Transverse colon (tissue), 4 donors: ENCODE measurements around the gene C22orf31. TPM values are rescaled to one million over a fixed set of nuclear protein-coding genes. Genes with fewer than 3 reads are reported as not detected.

Source experiments
- DNase-seq: peaks from one replicate; pipeline ENCODE4 v3.0.0-alpha.2; 2019
- H3K27ac ChIP-seq, 4 donors: fragments of 200-600 bp; sonication (generic); 2 replicates each; pipeline ENCODE4 v1.5.1; 2016 to 2018; ENCODE audit warnings: inconsistent platforms in 4 of 4
- H3K27me3 ChIP-seq: fragments of 200-600 bp; sonication (generic); 2 replicates; pipeline ENCODE4 v1.5.1; 2017; ENCODE audit warnings: inconsistent platforms
- H3K36me3 ChIP-seq, 4 donors: fragments of 200-600 bp; sonication (generic); 2 replicates each; pipeline ENCODE4 v1.5.1; 2017 to 2019; ENCODE audit warnings: inconsistent platforms in 4 of 4
- H3K4me1 ChIP-seq, 4 donors: fragments of 200-600 bp; sonication (generic); 2 replicates each; pipeline ENCODE4 v1.5.1; 2017 to 2020; ENCODE audit warnings: inconsistent platforms in 4 of 4
- H3K4me3 ChIP-seq, 4 donors: fragments of 200-600 bp; sonication (generic); 1 replicate in 1 of 4; 2 replicates in 3 of 4; pipeline versions ENCODE4 v1.5.1 to v1.6.1; 2017 to 2019; ENCODE audit warnings: inconsistent platforms in 4 of 4
- H3K9me3 ChIP-seq, 2 donors: fragments of 200-600 bp; sonication (generic); 2 replicates each; pipeline ENCODE4 v1.5.1; 2017 to 2019; ENCODE audit warnings: inconsistent platforms in 2 of 2
- EP300 ChIP-seq: sonication (generic); formaldehyde crosslinking; IDR thresholded peaks from one replicate; pipeline ENCODE4 v1.6.1; 2017; ENCODE audit warnings: antibody characterized with exemption, low read depth
- POLR2A ChIP-seq: fragments of 450-650 bp; IDR thresholded peaks from one replicate; pipeline ENCODE4 v1.6.1; 2016; ENCODE audit warnings: antibody characterized with exemption, mild to moderate bottlenecking, moderate library complexity
- POLR2AphosphoS5 ChIP-seq, 3 donors: sonication (generic); formaldehyde crosslinking; IDR thresholded peaks; one replicate each; pipeline ENCODE4 v1.6.1; 2016; ENCODE audit warnings: antibody characterized with exemption in 3 of 3
- WGBS, 2 donors: methylation state at CpG; one replicate each; pipeline ENCODE4 v1.1.5; 2018; ENCODE audit warnings: low coverage in 1 of 2; 5-methylcytosine and 5-hydroxymethylcytosine counted together
- in situ Hi-C, 4 donors: fragments of 200-750 bp; cut with MboI; loops; one replicate each; pipeline versions ENCODE4 v1.15.0 to v1.15.1; 2017; ENCODE audit warnings: low sequenced_read_pairs in 3 of 4, low pct_ligation_motif_present in 1 of 4, low pct_unique_long_range_greater_than_20kb in 1 of 4
- intact Hi-C: fragments of 100-400 bp; cut with DNase I; formaldehyde crosslinking; loops from one replicate; pipeline ENCODE4 v1.15.1; 2023; ENCODE audit warnings: low total_unique reads
- total RNA-seq, 4 donors: library from RNA; depleted of rRNA; stranded (reverse); fragments of >200 nt; gene quantifications; one replicate each; pipeline ENCODE4 v1.1.0, GENCODE V29; 2016
- TF ChIP-seq, protein P1 (sequence below), 5 experiments: fragments of 200-600 bp in 3 of 5; fragments of 450-650 bp in 2 of 5; sonication (generic) in 3 of 5; IDR thresholded peaks; 1 replicate in 2 of 5; 2 replicates in 3 of 5; pipeline ENCODE4 v1.5.1; 2016 to 2017; ENCODE audit warnings: antibody characterized with exemption in 5 of 5, inconsistent platforms in 3 of 5, mild to moderate bottlenecking in 2 of 5, moderate library complexity in 1 of 5

The C22orf31 gene
- total RNA-seq, 4 donors from 2014 or later: not detected

DNA sequence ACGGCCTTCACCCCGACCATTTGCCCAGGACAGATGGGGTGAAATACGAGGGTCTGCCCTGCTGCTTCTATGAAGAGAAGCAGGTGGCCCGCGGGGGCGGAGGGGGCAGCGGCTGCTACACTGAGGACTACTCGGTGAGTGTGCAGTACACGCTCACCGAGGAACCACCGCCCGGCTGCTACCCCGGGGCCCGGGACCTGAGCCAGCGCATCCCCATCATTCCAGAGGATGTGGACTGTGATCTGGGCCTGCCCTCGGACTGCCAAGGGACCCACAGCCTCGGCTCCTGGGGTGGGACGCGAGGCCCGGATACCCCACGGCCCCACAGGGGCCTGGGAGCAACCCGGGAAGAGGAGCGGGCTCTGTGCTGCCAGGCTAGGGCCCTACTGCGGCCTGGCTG, 11.2 kb downstream of the C22orf31 start:
- no peak for DNase-seq
- in situ Hi-C loops (no loop called here), intact Hi-C loops (no loop called here)
- 90% methylated on average over 20 of the region's 24 CpGs; no CpG with 5 or more reads in 1 of the 2 donors for WGBS, 2 donors
- no peaks in the 10 kb centered on the region for H3K4me1 ChIP-seq
- TF ChIP-seq EP300: no peak
- TF ChIP-seq, protein P1, sequence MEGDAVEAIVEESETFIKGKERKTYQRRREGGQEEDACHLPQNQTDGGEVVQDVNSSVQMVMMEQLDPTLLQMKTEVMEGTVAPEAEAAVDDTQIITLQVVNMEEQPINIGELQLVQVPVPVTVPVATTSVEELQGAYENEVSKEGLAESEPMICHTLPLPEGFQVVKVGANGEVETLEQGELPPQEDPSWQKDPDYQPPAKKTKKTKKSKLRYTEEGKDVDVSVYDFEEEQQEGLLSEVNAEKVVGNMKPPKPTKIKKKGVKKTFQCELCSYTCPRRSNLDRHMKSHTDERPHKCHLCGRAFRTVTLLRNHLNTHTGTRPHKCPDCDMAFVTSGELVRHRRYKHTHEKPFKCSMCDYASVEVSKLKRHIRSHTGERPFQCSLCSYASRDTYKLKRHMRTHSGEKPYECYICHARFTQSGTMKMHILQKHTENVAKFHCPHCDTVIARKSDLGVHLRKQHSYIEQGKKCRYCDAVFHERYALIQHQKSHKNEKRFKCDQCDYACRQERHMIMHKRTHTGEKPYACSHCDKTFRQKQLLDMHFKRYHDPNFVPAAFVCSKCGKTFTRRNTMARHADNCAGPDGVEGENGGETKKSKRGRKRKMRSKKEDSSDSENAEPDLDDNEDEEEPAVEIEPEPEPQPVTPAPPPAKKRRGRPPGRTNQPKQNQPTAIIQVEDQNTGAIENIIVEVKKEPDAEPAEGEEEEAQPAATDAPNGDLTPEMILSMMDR (IDR thresholded peaks at IDR 0.05): no peak
- TF ChIP-seq POLR2A: no peak
- TF ChIP-seq POLR2AphosphoS5 (IDR thresholded peaks at IDR 0.05): no peak
- no peaks in the 10 kb centered on the region for H3K36me3 ChIP-seq
- no peak overlapping the region for H3K4me3 ChIP-seq
- no peaks in the 10 kb centered on the region for H3K27me3 ChIP-seq
- H3K27ac ChIP-seq: no peak overlapping the region
- H3K9me3 ChIP-seq: no peaks in the 10 kb centered on the region

DNA sequence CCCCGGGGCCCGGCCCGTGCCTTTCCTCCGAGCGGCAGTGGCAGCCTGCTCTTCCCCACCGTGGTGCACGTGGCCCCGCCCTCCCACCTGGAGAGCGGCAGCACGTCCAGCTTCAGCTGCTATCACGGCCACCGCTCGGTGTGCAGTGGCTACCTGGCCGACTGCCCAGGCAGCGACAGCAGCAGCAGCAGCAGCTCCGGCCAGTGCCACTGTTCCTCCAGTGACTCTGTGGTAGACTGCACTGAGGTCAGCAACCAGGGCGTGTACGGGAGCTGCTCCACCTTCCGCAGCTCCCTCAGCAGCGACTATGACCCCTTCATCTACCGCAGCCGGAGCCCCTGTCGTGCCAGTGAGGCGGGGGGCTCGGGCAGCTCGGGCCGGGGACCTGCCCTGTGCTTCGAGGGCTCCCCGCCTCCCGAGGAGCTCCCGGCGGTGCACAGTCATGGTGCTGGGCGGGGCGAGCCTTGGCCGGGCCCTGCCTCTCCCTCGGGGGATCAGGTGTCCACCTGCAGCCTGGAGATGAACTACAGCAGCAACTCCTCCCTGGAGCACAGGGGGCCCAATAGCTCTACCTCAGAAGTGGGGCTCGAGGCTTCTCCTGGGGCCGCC, 11.9 kb downstream of the C22orf31 start:
- TF ChIP-seq EP300 (no peak), POLR2AphosphoS5 (IDR thresholded peaks at IDR 0.05) (no peak), POLR2A (no peak)
- TF ChIP-seq, protein P1 (IDR thresholded peaks at IDR 0.05): no peak
- no peak overlapping the region for H3K4me3 ChIP-seq
- no peaks in the 10 kb centered on the region for H3K27me3 ChIP-seq
- WGBS, 2 donors: 88 to 100% methylated on average over 1 to 24 of the region's 38 CpGs
- no peak for DNase-seq
- in situ Hi-C loops: loop anchor here (10.0 to 25.0 kb wide), 4 partner anchors 195 to 987 kb away; no protein-coding TSS in a partner anchor
- H3K36me3 ChIP-seq: no peaks in the 10 kb centered on the region
- no peaks in the 10 kb centered on the region for H3K9me3 ChIP-seq
- H3K4me1 ChIP-seq: no peaks in the 10 kb centered on the region
- intact Hi-C loops: no loop called here
- H3K27ac ChIP-seq: no peak overlapping the region

DNA sequence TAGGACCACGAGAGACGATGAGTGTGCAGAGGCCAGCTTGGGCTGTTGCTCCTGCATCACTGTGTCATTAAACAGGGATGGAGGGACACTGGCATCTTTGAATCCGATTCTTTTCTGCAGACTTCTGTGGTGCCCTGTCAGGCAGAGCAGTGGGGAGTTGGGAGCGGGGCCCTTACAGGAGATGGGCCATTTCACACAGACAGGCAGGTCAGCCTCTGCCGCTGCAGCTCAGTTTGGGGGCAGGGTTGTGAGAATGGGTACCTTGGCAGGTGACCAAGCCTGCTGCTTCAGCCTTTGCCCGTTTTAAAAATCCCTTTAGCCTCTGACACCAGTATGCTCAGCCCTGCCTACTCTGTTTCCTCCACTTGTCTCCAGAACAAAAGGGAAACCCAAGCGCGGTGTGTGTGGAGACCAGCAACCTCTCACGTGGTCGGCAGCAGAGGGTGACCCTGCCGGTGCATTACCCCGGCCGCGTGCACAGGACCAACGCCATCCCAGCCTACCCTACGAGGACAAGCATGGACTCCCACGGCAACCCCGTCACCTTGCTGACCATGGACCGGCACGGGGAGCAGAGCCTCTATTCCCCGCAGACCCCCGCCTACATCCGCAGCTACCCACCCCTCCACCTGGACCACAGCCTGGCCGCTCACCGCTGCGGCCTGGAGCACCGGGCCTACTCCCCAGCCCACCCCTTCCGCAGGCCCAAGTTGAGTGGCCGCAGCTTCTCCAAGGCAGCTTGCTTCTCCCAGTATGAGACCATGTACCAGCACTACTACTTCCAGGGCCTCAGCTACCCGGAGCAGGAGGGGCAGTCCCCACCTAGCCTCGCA, 12.6 kb downstream of the C22orf31 start:
- H3K27ac ChIP-seq: no peak overlapping the region
- in situ Hi-C loops (loop anchor here (10.0 to 25.0 kb wide), 4 partner anchors 194 to 987 kb away; no protein-coding TSS in a partner anchor), intact Hi-C loops (no loop called here)
- no peak overlapping the region for H3K4me3 ChIP-seq
- no peaks in the 10 kb centered on the region for H3K4me1 ChIP-seq
- 90 to 93% methylated on average over 2 to 29 of the region's 31 CpGs for WGBS, 2 donors
- DNase-seq: no peak
- H3K27me3 ChIP-seq: no peaks in the 10 kb centered on the region
- TF ChIP-seq, protein P1 (IDR thresholded peaks at IDR 0.05): no peak
- TF ChIP-seq POLR2A (no peak), EP300 (no peak), POLR2AphosphoS5 (IDR thresholded peaks at IDR 0.05) (no peak)
- H3K36me3 ChIP-seq: no peaks in the 10 kb centered on the region
- H3K9me3 ChIP-seq: no peaks in the 10 kb centered on the region

DNA sequence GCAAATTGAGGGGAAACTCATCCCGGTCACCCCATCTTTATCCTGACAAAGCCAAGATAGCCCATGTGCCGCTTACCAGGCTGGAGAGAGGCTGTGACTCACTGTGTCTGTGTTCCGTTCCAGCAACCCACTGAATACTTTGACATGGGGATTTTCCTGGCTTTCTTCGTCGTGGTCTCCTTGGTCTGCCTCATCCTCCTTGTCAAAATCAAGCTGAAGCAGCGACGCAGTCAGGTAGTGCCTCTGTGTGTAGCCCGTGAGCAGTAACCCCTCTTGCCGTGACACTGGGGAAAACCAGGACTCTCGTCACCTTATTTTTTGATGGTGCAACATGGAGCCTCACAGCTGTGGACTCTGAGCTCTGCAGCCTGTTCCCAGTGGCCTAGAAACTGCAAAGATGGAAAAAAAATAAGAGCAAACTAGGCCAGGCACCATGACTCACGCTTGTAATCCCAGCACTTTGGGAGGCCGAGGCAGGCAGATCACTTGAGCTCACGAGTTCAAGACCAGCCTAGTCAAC, 16.9 kb downstream of the C22orf31 start:
- whole genome bisulfite sequencing, 2 donors: 83% methylated on average over 7 to 13 of the region's 13 CpGs
- no peak for DNase-seq
- H3K9me3 ChIP-seq: no peaks in the 10 kb centered on the region
- no peak overlapping the region for H3K4me3 ChIP-seq
- no peaks in the 10 kb centered on the region for H3K27me3 ChIP-seq
- intact Hi-C loops (no loop called here), in situ Hi-C loops (loop anchor here (10.0 to 25.0 kb wide), 4 partner anchors 190 to 982 kb away; no protein-coding TSS in a partner anchor)
- TF ChIP-seq EP300 (no peak), POLR2AphosphoS5 (IDR thresholded peaks at IDR 0.05) (no peak), POLR2A (no peak)
- TF ChIP-seq, protein P1 (IDR thresholded peaks at IDR 0.05): no peak
- H3K27ac ChIP-seq: peak overlapping the region; percentile 52 to 67 (median 62)
- no peaks in the 10 kb centered on the region for H3K36me3 ChIP-seq
- peaks cover 4 to 10% (median 5%) of the 10 kb centered on the region in 4 donors for H3K4me1 ChIP-seq
